Panc1 (cell line): Measurements from ENCODE around the gene EQTN. TPM values are rescaled to one million over a fixed set of nuclear protein-coding genes. Genes with fewer than 3 reads are reported as not detected.

Source experiments
- ATAC-seq: fragments of 200-7000 bp; cut with Tn5 transposase; 2 replicates; pipeline ENCODE4 v1.9.1; 2020; ENCODE audit warnings: mild to moderate bottlenecking, moderate library complexity
- BruUV-seq: library from RNA; stranded (reverse); fragments of 400-500 nt; replicated peaks from 2 replicates; lab custom pipeline; 2021; lab: Mats Ljungman, UMichigan
- CTCF ChIA-PET: fragments of 300-600 bp; sonication (Branson Sonifier 250); formaldehyde crosslinking; loops from one replicate; lab custom pipeline; 2022; ENCODE audit warnings: antibody characterized with exemption; lab: Charles Lee
- POLR2A ChIA-PET: fragments of 300-600 bp; sonication (Branson Sonifier 250); formaldehyde crosslinking; loops from one replicate; lab custom pipeline; 2022; ENCODE audit warnings: antibody characterized with exemption; lab: Charles Lee
- DNase-seq: peaks from one replicate; pipeline ENCODE4 v3.0.0-alpha.2; 2010; ENCODE audit warnings: low read depth, low spot score
- H3K27ac ChIP-seq: 2 replicates; pipeline ENCODE4 v1.5.1; 2011; ENCODE audit warnings: mild to moderate bottlenecking, low read length, inconsistent platforms
- H3K27me3 ChIP-seq: fragments of 200-500 bp; sonication (Bioruptor generic); 2 replicates; pipeline ENCODE4 v1.6.0; 2014; ENCODE audit warnings: low read length, inconsistent platforms; ENCODE audit not compliant: control insufficient read depth, insufficient read depth
- H3K36me3 ChIP-seq: fragments of 200-500 bp; sonication (Bioruptor generic); 2 replicates; pipeline ENCODE4 v1.5.1; 2014; ENCODE audit warnings: inconsistent platforms, mild to moderate bottlenecking, low read length, moderate library complexity; ENCODE audit not compliant: control insufficient read depth, insufficient read depth
- H3K4me1 ChIP-seq: 2 replicates; pipeline ENCODE4 v1.5.1; 2011; ENCODE audit warnings: inconsistent platforms, mild to moderate bottlenecking, low read length, moderate library complexity; ENCODE audit not compliant: control insufficient read depth, insufficient read depth
- H3K4me3 ChIP-seq, 2 experiments: 2 replicates each; pipeline ENCODE4 v1.5.1; 2011 to 2012; ENCODE audit warnings: low read depth in 2 of 2, low read length in 2 of 2, mild to moderate bottlenecking in 2 of 2, inconsistent platforms in 1 of 2, moderate library complexity in 1 of 2
- H3K9me3 ChIP-seq: fragments of 200-500 bp; sonication (Bioruptor generic); 2 replicates; pipeline ENCODE4 v1.5.1; 2014; ENCODE audit warnings: low read depth, mild to moderate bottlenecking, inconsistent platforms, low read length, moderate library complexity; ENCODE audit not compliant: control insufficient read depth, insufficient read depth
- POLR2AphosphoS5 ChIP-seq: IDR thresholded peaks from 2 replicates; pipeline ENCODE4 v1.6.1; 2012; ENCODE audit warnings: mild to moderate bottlenecking, low read depth, low read length, moderate library complexity
- SIN3A ChIP-seq: IDR thresholded peaks from 2 replicates; pipeline ENCODE4 v1.6.1; 2012; ENCODE audit warnings: low read depth, mild to moderate bottlenecking, low read length, moderate library complexity, borderline replicate concordance; ENCODE audit not compliant: insufficient read depth
- TCF7L2 ChIP-seq: IDR thresholded peaks from 2 replicates; pipeline ENCODE4 v1.6.1; 2011; ENCODE audit warnings: mild to moderate bottlenecking, low read depth, low read length, inconsistent platforms
- in situ Hi-C: cut with HindIII; loops from 2 replicates; pipeline ENCODE4 v1.10.0; 2016; ENCODE audit warnings: low sequenced_read_pairs, low pct_unique_long_range_greater_than_20kb
- intact Hi-C: fragments of 100-400 bp; cut with micrococcal nuclease; formaldehyde crosslinking; loops from one replicate; pipeline ENCODE4 v1.10.0; 2022; ENCODE audit not compliant: unreplicated experiment
- total RNA-seq: library from RNA; stranded (reverse); gene quantifications from one replicate; pipeline ENCODE4 v1.2.1, GENCODE V29; 2021; ENCODE audit not compliant: unreplicated experiment
- TF ChIP-seq, protein P1 (sequence below): fragments of 450-650 bp; IDR thresholded peaks from 2 replicates; pipeline ENCODE4 v1.5.1; 2017; ENCODE audit warnings: mild to moderate bottlenecking
- TF ChIP-seq, protein P2 (sequence below), 2 experiments: IDR thresholded peaks; 2 replicates each; pipeline ENCODE4 v1.6.1; 2011 to 2012; ENCODE audit warnings: low read depth in 2 of 2, control low read depth in 1 of 2, low read length in 1 of 2, mild to moderate bottlenecking in 1 of 2, moderate library complexity in 1 of 2; ENCODE audit not compliant: insufficient read depth in 1 of 2

EQTN gene
- total RNA-seq, 1 experiment from 2014 or later = not detected

GRCh38 chr9:27339661-27340284 is 42.8 kb upstream of the EQTN start:
- H3K4me1 ChIP-seq = no peaks in the 10 kb centered on the region
- CTCF ChIA-PET = no interaction called here
- BruUV-seq = no TSS peak
- DNase-seq (no peak), ATAC-seq (no peak)
- no peak overlapping the region for H3K4me3 ChIP-seq
- H3K36me3 ChIP-seq = no peaks in the 10 kb centered on the region
- H3K27me3 ChIP-seq = no peaks in the 10 kb centered on the region
- POLR2A ChIA-PET = no interaction called here
- no peak for TF ChIP-seq POLR2AphosphoS5
- TF ChIP-seq, protein P1, sequence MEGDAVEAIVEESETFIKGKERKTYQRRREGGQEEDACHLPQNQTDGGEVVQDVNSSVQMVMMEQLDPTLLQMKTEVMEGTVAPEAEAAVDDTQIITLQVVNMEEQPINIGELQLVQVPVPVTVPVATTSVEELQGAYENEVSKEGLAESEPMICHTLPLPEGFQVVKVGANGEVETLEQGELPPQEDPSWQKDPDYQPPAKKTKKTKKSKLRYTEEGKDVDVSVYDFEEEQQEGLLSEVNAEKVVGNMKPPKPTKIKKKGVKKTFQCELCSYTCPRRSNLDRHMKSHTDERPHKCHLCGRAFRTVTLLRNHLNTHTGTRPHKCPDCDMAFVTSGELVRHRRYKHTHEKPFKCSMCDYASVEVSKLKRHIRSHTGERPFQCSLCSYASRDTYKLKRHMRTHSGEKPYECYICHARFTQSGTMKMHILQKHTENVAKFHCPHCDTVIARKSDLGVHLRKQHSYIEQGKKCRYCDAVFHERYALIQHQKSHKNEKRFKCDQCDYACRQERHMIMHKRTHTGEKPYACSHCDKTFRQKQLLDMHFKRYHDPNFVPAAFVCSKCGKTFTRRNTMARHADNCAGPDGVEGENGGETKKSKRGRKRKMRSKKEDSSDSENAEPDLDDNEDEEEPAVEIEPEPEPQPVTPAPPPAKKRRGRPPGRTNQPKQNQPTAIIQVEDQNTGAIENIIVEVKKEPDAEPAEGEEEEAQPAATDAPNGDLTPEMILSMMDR = no peak
- TF ChIP-seq, protein P2, sequence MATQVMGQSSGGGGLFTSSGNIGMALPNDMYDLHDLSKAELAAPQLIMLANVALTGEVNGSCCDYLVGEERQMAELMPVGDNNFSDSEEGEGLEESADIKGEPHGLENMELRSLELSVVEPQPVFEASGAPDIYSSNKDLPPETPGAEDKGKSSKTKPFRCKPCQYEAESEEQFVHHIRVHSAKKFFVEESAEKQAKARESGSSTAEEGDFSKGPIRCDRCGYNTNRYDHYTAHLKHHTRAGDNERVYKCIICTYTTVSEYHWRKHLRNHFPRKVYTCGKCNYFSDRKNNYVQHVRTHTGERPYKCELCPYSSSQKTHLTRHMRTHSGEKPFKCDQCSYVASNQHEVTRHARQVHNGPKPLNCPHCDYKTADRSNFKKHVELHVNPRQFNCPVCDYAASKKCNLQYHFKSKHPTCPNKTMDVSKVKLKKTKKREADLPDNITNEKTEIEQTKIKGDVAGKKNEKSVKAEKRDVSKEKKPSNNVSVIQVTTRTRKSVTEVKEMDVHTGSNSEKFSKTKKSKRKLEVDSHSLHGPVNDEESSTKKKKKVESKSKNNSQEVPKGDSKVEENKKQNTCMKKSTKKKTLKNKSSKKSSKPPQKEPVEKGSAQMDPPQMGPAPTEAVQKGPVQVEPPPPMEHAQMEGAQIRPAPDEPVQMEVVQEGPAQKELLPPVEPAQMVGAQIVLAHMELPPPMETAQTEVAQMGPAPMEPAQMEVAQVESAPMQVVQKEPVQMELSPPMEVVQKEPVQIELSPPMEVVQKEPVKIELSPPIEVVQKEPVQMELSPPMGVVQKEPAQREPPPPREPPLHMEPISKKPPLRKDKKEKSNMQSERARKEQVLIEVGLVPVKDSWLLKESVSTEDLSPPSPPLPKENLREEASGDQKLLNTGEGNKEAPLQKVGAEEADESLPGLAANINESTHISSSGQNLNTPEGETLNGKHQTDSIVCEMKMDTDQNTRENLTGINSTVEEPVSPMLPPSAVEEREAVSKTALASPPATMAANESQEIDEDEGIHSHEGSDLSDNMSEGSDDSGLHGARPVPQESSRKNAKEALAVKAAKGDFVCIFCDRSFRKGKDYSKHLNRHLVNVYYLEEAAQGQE (IDR thresholded peaks at IDR 0.05; ENCODE audit: insufficient read depth in 1 of 2, low read depth in 2 of 2, low read length in 1 of 2) = no peak
- TF ChIP-seq TCF7L2 = no peak
- TF ChIP-seq SIN3A = no peak
- in situ Hi-C loops (no loop called here), intact Hi-C loops (no loop called here)
- H3K9me3 ChIP-seq = no peaks in the 10 kb centered on the region
- H3K27ac ChIP-seq = no peak overlapping the region

DNA sequence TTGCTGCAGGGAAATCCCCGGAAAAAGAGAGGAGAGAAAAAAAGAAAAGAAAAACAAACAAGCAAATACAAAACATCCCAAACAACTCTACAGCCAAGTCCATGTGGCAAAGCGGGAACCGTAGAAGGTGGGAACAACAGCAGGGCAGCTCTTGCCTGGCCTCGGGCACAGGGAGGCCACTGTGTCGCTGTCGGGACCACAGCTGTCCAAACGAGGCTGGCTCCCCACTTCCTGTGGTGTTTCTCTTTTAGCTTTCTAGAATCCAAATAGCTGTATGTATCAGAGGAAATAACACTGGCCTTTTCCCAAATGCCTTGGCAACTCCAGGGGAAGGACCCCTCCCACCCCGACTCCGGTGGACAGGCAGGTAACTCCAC is 41.6 kb upstream of the EQTN start:
- H3K36me3 ChIP-seq = no peaks in the 10 kb centered on the region
- TF ChIP-seq POLR2AphosphoS5 (no peak), TCF7L2 (no peak), SIN3A (no peak)
- TF ChIP-seq, protein P1 = no peak
- TF ChIP-seq, protein P2 (IDR thresholded peaks at IDR 0.05; ENCODE audit: insufficient read depth in 1 of 2, low read depth in 2 of 2, low read length in 1 of 2) = no peak
- H3K27me3 ChIP-seq = no peaks in the 10 kb centered on the region
- ATAC-seq = no peak
- no peaks in the 10 kb centered on the region for H3K4me1 ChIP-seq
- BruUV-seq = no TSS peak
- no peak for DNase-seq
- H3K4me3 ChIP-seq = no peak overlapping the region
- CTCF ChIA-PET = no interaction called here
- in situ Hi-C loops = no loop called here
- H3K27ac ChIP-seq = no peak overlapping the region
- no peaks in the 10 kb centered on the region for H3K9me3 ChIP-seq
- intact Hi-C loops = no loop called here
- POLR2A ChIA-PET = no interaction called here
